Nephron (organoid): ENCODE results near the gene KDM4B.

Experiments
- H3K27ac Mint-ChIP-seq, 3 experiments: 2 replicates each; pipeline ENCODE4 v1.8.0; 2020; ENCODE audit warnings: mixed read lengths in 3 of 3, mild to moderate bottlenecking in 2 of 3, moderate library complexity in 1 of 3
- H3K27me3 Mint-ChIP-seq: 2 replicates; pipeline ENCODE4 v1.8.0; 2021; ENCODE audit warnings: low read depth, mild to moderate bottlenecking, moderate library complexity, mixed read lengths
- H3K36me3 Mint-ChIP-seq: 2 replicates; pipeline ENCODE4 v1.8.0; 2020; ENCODE audit warnings: low read depth, mixed read lengths
- H3K4me1 Mint-ChIP-seq: 2 replicates; pipeline ENCODE4 v1.8.0; 2020; ENCODE audit warnings: mixed read lengths
- H3K4me3 Mint-ChIP-seq, 3 experiments: 2 replicates each; pipeline ENCODE4 v1.8.0; 2020; ENCODE audit warnings: mild to moderate bottlenecking in 3 of 3, mixed read lengths in 3 of 3, moderate library complexity in 2 of 3
- H3K9me3 Mint-ChIP-seq: 2 replicates; pipeline ENCODE4 v1.8.0; 2020; ENCODE audit warnings: mixed read lengths
- CTCF ChIP-seq, 3 experiments: fragments of 200-600 bp; sonication (generic); IDR thresholded peaks; one replicate each; pipeline ENCODE4 v1.5.0; 2021; ENCODE audit warnings: antibody characterized with exemption in 3 of 3; ENCODE audit not compliant: unreplicated experiment in 3 of 3

The KDM4B gene

DNA sequence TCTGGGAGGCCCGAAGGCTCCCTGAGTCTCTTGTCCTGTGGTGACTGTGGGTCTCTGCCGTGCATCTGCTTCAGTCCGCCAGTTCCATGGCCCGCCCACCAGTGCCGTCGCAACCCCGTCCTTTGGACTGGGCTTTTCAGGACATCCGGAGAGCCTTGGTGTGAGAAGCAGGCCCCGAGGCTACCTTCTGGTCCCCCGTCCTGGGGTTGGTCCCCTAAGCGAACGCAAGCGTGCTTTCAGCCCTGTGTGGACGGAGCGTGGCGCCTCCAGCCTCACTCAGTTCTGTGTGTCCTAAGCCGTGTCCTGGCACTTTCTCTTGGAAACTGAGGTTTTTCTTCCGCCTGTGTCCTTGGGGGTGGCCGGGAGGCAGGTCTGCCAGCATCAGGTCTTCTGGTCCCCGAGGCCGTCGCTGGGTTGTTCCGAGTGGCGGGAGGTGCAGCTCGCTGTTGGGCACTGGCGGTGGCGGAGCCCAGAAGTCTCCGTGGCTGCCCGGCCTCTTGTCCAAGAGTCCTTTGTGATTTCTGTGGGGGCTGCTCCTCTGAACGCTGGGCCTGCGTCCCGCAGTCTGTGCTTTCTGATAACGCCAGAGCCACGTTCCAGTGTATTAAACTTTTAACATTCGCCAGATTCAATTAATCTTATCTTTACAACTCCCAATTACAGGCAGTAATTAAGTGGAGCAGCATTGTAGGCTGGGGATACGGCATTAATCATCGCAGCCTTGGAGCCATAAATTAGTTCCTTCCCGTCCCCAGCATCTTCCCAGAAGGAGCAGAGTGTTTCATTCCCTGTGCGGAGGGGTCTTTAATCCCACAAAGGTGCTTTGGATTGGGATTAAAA, 99.5 kb downstream of the KDM4B start:
- H3K36me3 Mint-ChIP-seq = peaks cover 20% of the 10 kb centered on the region
- H3K27ac Mint-ChIP-seq = peak overlapping the region; percentile 66 to 92 (median 90)
- TF ChIP-seq CTCF (IDR thresholded peaks at IDR 0.05; ENCODE audit: unreplicated experiment in 3 of 3) = no peak
- peaks cover 35% of the 10 kb centered on the region for H3K4me1 Mint-ChIP-seq
- H3K27me3 Mint-ChIP-seq = peaks cover 8% of the 10 kb centered on the region
- H3K4me3 Mint-ChIP-seq = peak overlapping the region in 2 of 3 experiments; percentile 21 to 56
- H3K9me3 Mint-ChIP-seq = no peaks in the 10 kb centered on the region

DNA sequence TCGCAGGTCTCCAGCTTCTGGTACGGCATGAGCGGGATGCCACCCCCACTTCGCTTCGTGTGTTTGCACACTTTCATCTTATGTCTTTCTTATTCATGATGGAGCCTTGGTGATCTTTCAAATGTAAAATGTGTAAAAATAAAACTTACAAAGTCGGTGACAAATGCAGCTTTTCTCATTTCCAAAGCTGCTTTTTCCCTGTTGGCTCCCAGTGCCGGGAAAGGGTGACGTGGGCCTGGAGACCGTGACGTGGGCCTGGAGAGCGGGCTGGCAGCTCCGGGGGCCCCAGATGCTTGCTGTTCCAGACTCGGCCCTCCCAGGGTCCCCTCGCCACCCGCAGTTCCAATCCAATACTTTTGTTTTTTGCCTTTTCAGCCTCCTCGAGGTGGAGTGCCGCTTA, 101.4 kb downstream of the KDM4B start:
- Mint-ChIP-seq H3K4me1 (peaks cover 35% of the 10 kb centered on the region), H3K36me3 (peaks cover 13% of the 10 kb centered on the region), H3K4me3 (no peak overlapping the region), H3K9me3 (no peaks in the 10 kb centered on the region), H3K27me3 (peaks cover 8% of the 10 kb centered on the region), H3K27ac (peak overlapping the region in 1 of 3 experiments; percentile 10)
- no peak for TF ChIP-seq CTCF (IDR thresholded peaks at IDR 0.05; ENCODE audit: unreplicated experiment in 3 of 3)

DNA sequence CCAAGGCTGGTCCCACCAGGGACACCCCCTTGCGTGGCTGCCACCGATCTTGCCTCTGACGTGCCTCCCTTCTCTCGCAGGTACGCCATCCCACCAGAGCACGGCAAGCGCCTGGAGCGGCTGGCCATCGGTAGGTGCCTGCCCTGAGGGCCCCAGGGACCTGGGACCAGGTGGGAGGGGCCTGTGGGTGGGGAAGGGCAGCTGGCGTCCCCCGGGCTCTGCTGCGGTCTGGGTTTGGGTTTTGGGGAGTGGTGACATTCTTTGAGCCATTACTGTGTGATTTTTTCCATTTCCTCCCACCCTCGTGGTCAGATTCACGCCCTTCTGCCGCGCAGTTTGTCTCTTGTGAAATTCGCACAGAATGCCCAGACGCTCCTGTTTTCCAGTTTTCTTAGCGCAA, 102.0 kb downstream of the KDM4B start:
- Mint-ChIP-seq H3K27me3 (peaks cover 8% of the 10 kb centered on the region), H3K9me3 (no peaks in the 10 kb centered on the region), H3K4me3 (no peak overlapping the region), H3K4me1 (peaks cover 35% of the 10 kb centered on the region), H3K27ac (no peak overlapping the region), H3K36me3 (peaks cover 13% of the 10 kb centered on the region)
- TF ChIP-seq CTCF (IDR thresholded peaks at IDR 0.05; ENCODE audit: unreplicated experiment in 3 of 3) = no peak

- Mint-ChIP-seq H3K4me3 (no peak overlapping the region), H3K27ac (no peak overlapping the region), H3K27me3 (peaks cover 8% of the 10 kb centered on the region), H3K36me3 (peaks cover 9% of the 10 kb centered on the region), H3K9me3 (no peaks in the 10 kb centered on the region), H3K4me1 (peaks cover 32% of the 10 kb centered on the region)
- no peak for TF ChIP-seq CTCF (IDR thresholded peaks at IDR 0.05; ENCODE audit: unreplicated experiment in 3 of 3)
Observed at GRCh38 chr19:5071579-5071978, 102.7 kb downstream of the KDM4B start.

DNA sequence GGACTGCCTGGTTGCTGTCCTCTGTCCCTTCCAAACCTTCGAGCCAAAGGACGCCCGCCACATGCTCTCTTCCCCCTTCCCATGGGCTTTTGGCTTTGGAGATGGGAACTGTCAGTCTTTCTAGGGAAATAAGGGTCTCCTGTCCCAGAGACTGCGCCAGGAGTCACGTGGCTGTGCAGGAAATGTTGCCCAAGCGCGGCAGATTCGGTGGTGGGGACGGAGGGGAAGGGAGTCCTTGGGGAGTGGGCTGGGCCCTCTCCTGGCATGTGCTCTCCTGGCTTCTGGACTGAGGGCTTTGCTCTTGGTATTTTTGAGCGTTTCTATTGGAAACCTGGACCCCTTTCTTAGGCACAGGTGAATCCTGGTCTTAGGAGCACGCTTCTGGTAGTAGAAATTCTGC, 103.2 kb downstream of the KDM4B start:
- H3K9me3 Mint-ChIP-seq = no peaks in the 10 kb centered on the region
- TF ChIP-seq CTCF (IDR thresholded peaks at IDR 0.05; ENCODE audit: unreplicated experiment in 3 of 3) = no peak
- H3K36me3 Mint-ChIP-seq = peaks cover 8% of the 10 kb centered on the region
- peaks cover 26% of the 10 kb centered on the region for H3K4me1 Mint-ChIP-seq
- H3K27ac Mint-ChIP-seq = no peak overlapping the region
- peaks cover 7% of the 10 kb centered on the region for H3K27me3 Mint-ChIP-seq
- H3K4me3 Mint-ChIP-seq = no peak overlapping the region
